SK-N-SH treated with all-trans-retinoic acid at 6 μM for 48 hours (cell line): ENCODE measurements around the gene FAM216A.

Source experiments
- CSDC2 ChIP-seq: fragments of 250-450 bp; sonication (Bioruptor Pico); IDR thresholded peaks from 2 replicates; pipeline ENCODE4 v1.5.0; 2020; ENCODE audit warnings: mild to moderate bottlenecking, moderate library complexity
- CSRNP3 ChIP-seq: fragments of 250-450 bp; sonication (Bioruptor Pico); IDR thresholded peaks from 2 replicates; pipeline ENCODE4 v1.5.1; 2021; ENCODE audit warnings: mild to moderate bottlenecking, moderate library complexity
- OSR1 ChIP-seq: fragments of 250-450 bp; sonication (Bioruptor Pico); IDR thresholded peaks from 2 replicates; pipeline ENCODE4 v1.8.0; 2022; ENCODE audit warnings: moderate library complexity, mild to moderate bottlenecking, inconsistent platforms
- PATZ1 ChIP-seq: fragments of 250-450 bp; sonication (Bioruptor Pico); IDR thresholded peaks from 2 replicates; pipeline ENCODE4 v1.8.0; 2020; ENCODE audit warnings: mild to moderate bottlenecking, moderate library complexity, borderline replicate concordance
- RARB ChIP-seq: fragments of 250-450 bp; sonication (Bioruptor Pico); IDR thresholded peaks from 2 replicates; pipeline ENCODE4 v1.8.0; 2021; ENCODE audit warnings: mild to moderate bottlenecking, moderate library complexity
- SNAI2 ChIP-seq: fragments of 250-450 bp; sonication (Bioruptor Pico); IDR thresholded peaks from 2 replicates; pipeline ENCODE4 v1.5.0; 2020; ENCODE audit warnings: mild to moderate bottlenecking, moderate library complexity
- TCF4 ChIP-seq: fragments of 250-450 bp; sonication (Bioruptor Pico); IDR thresholded peaks from 2 replicates; pipeline ENCODE4 v1.8.0; 2021; ENCODE audit warnings: mild to moderate bottlenecking, moderate library complexity, borderline replicate concordance
- ZNF565 ChIP-seq: fragments of 450-650 bp; formaldehyde crosslinking; conservative IDR thresholded peaks from 2 replicates; pipeline ENCODE4 v1.5.0; 2020; ENCODE audit warnings: low read depth, mild to moderate bottlenecking, moderate library complexity
- ZNF70 ChIP-seq: fragments of 450-650 bp; formaldehyde crosslinking; IDR thresholded peaks from 2 replicates; pipeline ENCODE4 v1.5.0; 2020; ENCODE audit warnings: mild to moderate bottlenecking, moderate library complexity

- TF ChIP-seq CSDC2 (CRISPR knock-in tag): no peak
- no peak for TF ChIP-seq ZNF70 (CRISPR knock-in tag)
- TF ChIP-seq CSRNP3 (CRISPR knock-in tag): no peak
- no peak for TF ChIP-seq OSR1 (CRISPR knock-in tag)
- no peak for TF ChIP-seq RARB
- no peak for TF ChIP-seq PATZ1
- TF ChIP-seq TCF4 (CRISPR knock-in tag): no peak
- TF ChIP-seq ZNF565 (CRISPR knock-in tag): no peak
- TF ChIP-seq SNAI2: no peak
These were observed 36.6 kb upstream of the FAM216A start for GRCh38 chr12:110431957-110432587.
